ENCODE measurements around the gene C22orf23.
A peak's percentile ranks its signal among the peaks of the same experiment; 100 is the strongest.

Gene C22orf23

GRCh38 chr22:37953437-37954179, at the start of gene C22orf23, which contains the start of gene POLR2F:
Gene C22orf23, minus strand, starts transcription at chr22:37953601. Its CDS starts 452 bp downstream, at chr22:37953149.
Gene POLR2F, plus strand, starts transcription at chr22:37953699. Its CDS starts 89 bp downstream, at chr22:37953788.
- DNase-seq = peak; percentile 22 to 81

GRCh38 chr22:37999640-38000272, 46.4 kb upstream of the C22orf23 start:
- DNase-seq = peak in 1 of 2 experiments; percentile 42

DNA sequence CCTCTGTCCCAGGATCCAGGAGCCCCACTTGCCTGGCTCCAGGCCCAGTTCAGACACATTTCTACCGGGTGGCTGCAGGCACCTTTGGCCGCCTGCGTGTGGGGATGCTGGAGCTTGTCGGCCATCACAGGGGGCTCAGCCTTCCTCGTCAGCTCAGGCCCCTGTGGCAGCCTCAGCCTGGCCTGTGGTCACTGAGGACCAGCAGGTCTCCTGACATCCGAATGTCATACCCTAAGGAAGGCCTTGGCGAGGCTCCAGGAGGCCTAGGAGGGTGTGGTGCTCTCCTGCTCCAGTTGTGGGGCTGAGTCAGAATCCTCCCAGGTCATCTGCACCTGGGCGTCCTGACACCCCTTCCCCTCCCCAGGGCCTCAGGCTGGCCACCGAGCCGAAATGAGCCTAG, 45.8 kb upstream of the C22orf23 start:
- no peak for DNase-seq

DNA sequence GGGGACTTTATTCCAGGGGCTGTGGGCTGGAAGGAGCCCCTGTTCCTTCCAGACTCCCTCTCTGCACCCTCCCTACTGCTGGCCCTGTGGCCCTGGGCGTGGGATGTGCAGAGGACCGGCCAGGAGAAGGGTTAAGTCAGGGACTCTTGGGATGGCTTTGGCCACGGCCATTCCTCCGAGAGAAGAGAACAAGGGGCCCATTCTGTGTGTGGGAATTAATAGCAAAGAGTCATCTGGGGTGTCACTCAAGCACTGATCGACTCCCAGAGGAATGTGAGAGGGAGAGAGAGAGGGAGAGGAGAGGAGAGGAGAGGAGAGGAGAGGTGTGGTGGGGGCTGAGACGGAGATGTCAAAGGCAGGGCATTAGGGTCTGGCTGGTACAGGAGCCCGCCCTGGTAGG, 45.1 kb upstream of the C22orf23 start:
- DNase-seq = no peak

GRCh38 chr22:37996515-37997246, 43.3 kb upstream of the C22orf23 start:
- no peak for DNase-seq

- DNase-seq = no peak
Observed at GRCh38 chr22:37996079-37996478, 42.7 kb upstream of the C22orf23 start.

DNA sequence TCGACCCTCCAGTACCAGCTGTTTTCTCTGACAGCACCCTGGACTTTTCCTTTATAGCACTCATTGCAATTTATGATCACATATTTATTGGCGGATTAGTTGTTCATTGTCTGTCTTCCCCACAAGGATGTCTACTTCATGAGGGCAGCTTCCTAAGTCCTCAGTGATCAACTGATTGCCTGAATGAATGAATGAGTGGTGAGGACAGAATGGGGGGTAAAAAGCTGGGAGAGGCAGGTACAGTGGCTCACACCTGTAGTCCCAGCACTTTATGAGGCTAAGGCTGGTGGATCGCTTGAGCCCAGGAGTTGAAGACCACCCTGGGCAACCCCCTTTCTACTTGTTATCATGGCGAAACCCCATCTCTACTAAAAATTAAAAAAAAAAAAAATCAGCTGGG, 42.1 kb upstream of the C22orf23 start:
- no peak for DNase-seq

DNA sequence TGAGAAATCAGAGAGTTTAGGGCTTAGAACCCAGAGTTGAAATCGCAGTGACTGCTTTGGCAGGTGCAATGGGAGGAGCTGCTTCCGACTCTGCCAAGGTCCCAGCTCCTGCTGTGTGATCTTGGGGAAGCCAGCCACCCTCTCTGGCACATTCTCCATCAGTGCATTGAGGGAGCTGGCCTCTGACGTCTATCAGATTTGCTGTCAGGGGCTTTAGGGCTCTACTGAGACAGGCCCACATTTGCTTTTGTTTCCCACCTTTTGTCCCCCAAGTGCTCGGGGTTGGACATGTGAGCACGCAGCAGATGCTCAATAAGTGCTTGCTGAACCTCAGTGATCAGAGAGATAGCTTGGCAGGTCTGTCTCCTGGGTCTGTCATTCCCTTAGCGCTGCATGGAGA, 41.6 kb upstream of the C22orf23 start:
- no peak for DNase-seq

DNA sequence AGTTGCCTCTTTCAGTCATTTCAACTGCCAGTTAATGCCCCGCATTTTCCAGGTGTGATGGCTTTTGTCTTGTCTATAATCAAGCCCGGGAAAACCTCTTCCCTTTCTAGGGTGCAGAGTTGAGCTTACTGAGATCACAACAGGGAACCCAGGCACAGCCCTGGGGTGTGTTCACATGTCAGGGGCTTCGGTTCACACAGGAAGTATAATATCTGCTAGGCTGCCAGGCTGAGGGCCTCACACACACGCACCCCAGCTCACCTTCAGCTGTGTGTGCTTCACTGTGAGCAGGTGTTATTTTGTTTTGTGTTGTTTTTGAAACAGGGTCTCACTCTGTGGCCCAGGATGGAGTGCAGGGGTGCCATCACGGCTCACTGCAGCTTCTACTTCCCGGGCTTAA, 40.6 kb upstream of the C22orf23 start:
- DNase-seq = no peak

DNA sequence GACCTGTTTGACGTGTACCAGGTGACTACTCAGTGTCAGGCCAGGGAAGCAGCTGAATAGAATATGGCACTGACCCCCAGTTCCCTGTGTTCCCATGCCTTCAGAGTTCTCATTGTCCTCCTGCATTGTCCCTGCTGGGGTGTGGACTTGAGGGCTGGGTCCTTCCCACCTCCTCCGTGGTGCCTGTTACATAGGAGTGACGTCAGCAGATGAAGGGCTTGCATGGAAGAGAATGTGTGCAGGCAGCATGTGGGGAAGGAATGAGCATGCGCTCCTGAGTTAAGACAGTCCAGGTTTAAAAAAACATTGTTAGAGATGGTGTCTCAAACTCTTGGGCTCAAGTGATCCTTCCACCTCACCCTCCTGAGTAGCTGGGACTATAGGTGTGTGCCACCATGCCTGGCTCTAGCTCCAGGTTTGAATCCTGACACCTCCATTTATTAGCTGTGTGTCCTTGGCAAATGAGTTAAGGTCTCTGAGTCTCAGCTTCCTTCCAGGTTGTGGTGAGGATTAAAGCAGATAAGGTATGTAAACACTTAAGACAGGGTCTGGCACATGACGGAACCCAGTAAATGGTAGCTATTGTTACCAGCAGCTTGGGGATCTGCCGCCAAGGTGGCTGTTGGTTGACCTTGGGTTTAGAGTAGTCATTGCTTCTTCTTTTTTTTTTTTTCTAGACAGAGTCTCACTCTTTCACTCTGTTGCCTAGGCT, 38.5 kb upstream of the C22orf23 start:
- no peak for DNase-seq

DNA sequence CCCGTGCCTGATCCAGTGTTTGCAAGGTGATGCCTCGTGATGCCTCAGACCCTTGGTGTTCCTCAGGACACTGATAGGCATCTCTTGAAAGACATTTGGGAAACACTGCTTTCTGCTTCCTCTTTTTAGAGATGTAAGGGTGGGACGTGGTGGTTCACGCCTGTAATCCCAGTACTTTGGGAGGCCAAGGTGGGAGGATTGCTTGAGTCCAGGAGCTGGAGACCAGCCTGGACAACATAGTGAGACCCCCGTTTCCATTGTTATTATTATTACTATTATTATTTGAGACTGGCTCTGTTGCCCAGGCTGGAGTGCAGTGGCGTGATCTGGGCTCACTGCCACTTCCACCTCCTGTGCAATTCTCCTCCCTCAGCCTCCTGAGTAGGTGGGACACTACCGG, 37.5 kb upstream of the C22orf23 start:
- no peak for DNase-seq

- no peak for DNase-seq
Observed at GRCh38 chr22:37990301-37990700, 36.9 kb upstream of the C22orf23 start.

DNA sequence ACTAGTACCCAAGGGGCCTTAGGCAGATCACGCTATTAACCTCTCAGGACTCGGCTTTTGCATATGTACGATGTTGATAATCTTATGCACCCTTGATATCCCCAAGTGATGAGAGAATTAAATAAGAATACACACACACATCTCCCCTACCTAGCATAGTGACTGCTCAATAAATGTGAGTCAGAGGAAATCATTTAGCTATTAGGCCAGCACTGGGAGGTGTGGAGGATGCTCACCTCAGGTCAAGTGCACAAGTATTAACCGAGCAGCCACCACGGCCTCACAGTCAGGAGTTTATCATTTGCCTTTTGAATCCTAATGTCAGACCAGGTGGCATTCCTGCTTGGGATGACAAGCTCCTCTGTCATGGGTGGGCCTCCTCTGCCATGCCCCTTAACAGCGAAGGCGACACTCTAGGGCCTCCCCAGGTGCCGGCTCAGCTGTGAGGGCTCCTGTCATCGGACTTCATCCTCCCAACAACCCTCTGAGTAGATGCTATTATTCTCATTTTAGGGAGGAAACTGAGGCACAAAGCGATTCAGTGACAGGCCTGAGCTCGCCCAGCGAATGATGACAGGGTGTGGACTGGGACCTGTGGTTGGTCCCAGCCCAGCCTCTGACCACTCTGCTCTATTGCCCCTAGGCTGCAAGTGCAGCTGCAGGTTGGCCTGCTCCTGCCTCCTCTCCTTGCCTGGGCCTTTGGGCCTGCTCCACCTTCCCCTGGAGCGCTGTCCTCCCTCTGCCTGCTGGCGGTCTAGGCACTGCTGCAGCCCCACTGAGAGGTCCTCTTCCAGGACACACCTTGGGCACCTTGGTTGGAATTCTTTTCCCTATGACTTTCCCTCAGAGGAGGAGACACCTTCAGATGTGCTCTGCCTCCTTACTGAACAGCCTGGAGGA, 36.0 kb upstream of the C22orf23 start:
- DNase-seq = no peak

DNA sequence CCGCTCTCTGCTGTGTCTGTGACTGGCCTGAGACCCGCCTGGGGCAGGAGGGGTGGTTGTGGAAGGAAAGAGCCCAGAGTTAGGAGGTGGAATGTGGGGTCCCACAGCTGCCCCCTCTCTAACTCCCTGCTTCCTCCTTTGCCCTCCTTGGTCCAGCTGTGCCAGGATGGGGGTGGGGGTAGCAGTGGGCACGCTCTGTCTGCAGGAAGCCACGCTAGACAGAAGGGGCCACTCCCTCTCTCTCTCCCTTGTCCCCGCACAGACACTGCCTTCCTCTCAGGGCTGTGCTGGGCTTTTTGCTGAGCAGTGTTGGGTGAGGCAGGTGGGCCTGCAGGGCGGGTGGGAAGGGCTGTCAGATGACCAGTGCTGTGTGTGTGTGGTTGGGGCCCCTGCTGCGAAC, 33.0 kb upstream of the C22orf23 start:
- no peak for DNase-seq

- DNase-seq = no peak
Observed at GRCh38 chr22:37985751-37986281, 32.4 kb upstream of the C22orf23 start.

DNA sequence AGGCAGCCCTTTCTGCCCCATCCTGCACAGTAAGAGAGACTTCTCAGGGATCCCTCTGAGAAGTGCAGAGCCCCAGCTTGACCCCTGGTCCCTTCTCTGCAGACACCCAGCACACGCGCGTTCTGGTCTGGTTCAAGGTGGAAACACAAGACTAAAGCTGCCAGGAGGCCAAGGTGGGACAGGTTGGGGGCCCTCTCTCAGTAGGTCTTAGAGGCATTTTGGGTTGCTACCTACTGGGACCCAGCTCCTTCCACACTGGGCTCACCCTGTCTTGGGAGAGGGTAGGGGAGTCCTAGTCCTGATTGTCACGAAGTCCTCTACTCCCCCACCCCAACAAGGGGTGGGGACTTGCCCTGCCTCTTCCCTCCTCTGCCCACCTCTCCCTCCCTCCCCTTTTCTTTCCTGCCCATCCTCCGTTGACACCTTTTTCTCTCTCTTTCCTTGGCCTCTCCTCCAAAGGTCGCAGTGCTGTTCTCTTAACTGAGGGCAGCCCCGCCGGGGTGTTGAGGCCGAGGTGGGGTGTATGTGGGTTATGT, 31.7 kb upstream of the C22orf23 start:
- no peak for DNase-seq

DNA sequence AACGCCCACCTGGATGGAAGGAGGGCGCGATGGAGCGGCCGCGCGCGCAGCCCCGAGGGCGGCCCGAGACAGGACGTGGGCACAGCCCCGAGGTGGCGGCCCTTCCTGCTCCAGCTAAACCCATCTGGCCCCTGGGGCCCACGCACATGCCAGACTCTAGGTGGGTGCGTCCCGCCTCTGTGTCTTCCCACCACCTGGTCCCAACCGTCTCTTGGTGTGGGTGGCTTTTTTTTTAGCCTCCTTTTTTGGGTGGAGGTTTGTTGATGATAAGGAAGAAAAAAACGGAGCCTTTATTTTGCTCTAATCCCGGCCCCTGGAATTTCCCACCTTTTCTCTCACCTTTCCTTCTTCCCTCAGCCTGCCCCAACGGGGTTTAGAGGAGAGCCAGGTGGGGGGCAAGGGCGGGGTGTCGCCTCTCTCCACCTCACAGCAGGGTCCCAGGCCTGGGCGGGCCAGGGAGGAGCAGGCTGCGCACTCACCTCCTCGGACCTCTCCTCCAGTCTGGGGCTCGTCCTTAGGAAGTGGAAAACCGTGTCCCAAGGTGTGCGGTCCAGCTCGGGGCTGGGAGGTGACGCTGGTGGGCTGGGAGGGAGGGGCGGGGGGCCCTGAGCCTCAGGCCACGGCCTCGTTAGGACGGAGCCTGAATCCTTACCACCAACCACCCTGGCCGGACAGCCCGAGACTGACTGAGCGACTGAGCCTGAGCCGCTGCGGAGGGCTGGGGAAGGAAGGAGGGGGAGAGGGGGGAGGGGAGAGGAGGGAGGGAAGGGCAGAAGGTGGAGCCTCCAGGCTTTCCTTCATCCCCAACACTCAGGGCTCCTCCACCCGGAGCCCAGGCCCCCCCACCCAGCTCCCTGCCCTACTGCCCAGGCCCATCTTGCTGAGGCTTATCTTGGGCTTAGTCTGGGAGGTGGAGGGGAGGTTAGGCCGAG, 30.7 kb upstream of the C22orf23 start, which contains the start of gene SOX10:
Gene SOX10 (minus strand): TSS at position 696 of the 932 bp plus-strand sequence. CDS start 771 bp downstream, outside the sequence.
- DNase-seq = no peak

- no peak for DNase-seq
Observed at GRCh38 chr22:37982938-37983859, 29.8 kb upstream of the C22orf23 start.
